GM12892 (cell line): ENCODE data around the gene PCDHGA1.

Source experiments
- POLR2A ChIP-seq: IDR thresholded peaks from 2 replicates; pipeline ENCODE4 v1.6.1; 2011; ENCODE audit warnings: low read depth, low read length, control low read depth
- POLR2AphosphoS5 ChIP-seq: IDR thresholded peaks from 2 replicates; pipeline ENCODE4 v1.6.1; 2011; ENCODE audit warnings: low read depth, low read length, control low read depth
- TAF1 ChIP-seq: IDR thresholded peaks from 2 replicates; pipeline ENCODE4 v1.6.1; 2011; ENCODE audit warnings: low read depth, mild to moderate bottlenecking, control low read depth, low read length, borderline replicate concordance

GRCh38 chr5:141501761-141502160, 171.4 kb downstream of the PCDHGA1 start:
- TF ChIP-seq POLR2A = no peak
- TF ChIP-seq TAF1 = no peak
- no peak for TF ChIP-seq POLR2AphosphoS5
